Stimulated activated CD4-positive, alpha-beta T cell treated with anti-CD3 and anti-CD28 coated beads, Interleukin-2, amount 100 ng/mL, for 4 hours (primary cell): ENCODE results near the gene VWF.
A peak's percentile ranks its signal among the peaks of the same experiment; 100 is the strongest.
"Not testable (repeated sequence)": the region's sequence is repeated elsewhere in the genome, so short reads cannot be mapped to it uniquely, and the experiment has no call there.

Experiments
- DNase-seq: peaks from one replicate; pipeline ENCODE4 v3.0.0-alpha.2; 2020; ENCODE audit warnings: low read depth

Gene VWF

GRCh38 chr12:6032726-6033125 is 91.7 kb downstream of the VWF start:
- no peak for DNase-seq

GRCh38 chr12:6031001-6031400 is 93.5 kb downstream of the VWF start:
- DNase-seq = no peak

GRCh38 chr12:6030081-6030480 is 94.4 kb downstream of the VWF start:
- DNase-seq = no peak

GRCh38 chr12:6029401-6029800 is 95.1 kb downstream of the VWF start:
- DNase-seq = no peak

- DNase-seq = no peak
Observed at GRCh38 chr12:6026998-6027397, 97.5 kb downstream of the VWF start.

- DNase-seq = not testable (repeated sequence)
Observed at GRCh38 chr12:6025703-6026298, 98.7 kb downstream of the VWF start.

- DNase-seq = not testable (repeated sequence)
Observed at GRCh38 chr12:6024066-6024465, 100.4 kb downstream of the VWF start.

- DNase-seq = no peak
Observed at GRCh38 chr12:6020930-6021329, 103.5 kb downstream of the VWF start.

GRCh38 chr12:6020511-6020910 is 104.0 kb downstream of the VWF start:
- not testable (repeated sequence) for DNase-seq

- not testable (repeated sequence) for DNase-seq
Observed at GRCh38 chr12:6019256-6019655, 105.2 kb downstream of the VWF start.

GRCh38 chr12:6018265-6018664 is 106.2 kb downstream of the VWF start:
- DNase-seq = no peak

GRCh38 chr12:6016756-6017155 is 107.7 kb downstream of the VWF start:
- DNase-seq = no peak

- DNase-seq = not testable (repeated sequence)
Observed at GRCh38 chr12:6016004-6016403, 108.5 kb downstream of the VWF start.

- not testable (repeated sequence) for DNase-seq
Observed at GRCh38 chr12:6015271-6015670, 109.2 kb downstream of the VWF start.

GRCh38 chr12:6010631-6011350 is 113.7 kb downstream of the VWF start:
- DNase-seq = not testable (repeated sequence)

GRCh38 chr12:5997260-5997659 is 127.2 kb downstream of the VWF start:
- no peak for DNase-seq

GRCh38 chr12:5996459-5996858 is 128.0 kb downstream of the VWF start:
- DNase-seq = no peak

- DNase-seq = no peak
Observed at GRCh38 chr12:5989621-5990020, 134.8 kb downstream of the VWF start.

- peak; percentile 43 for DNase-seq
Observed at GRCh38 chr12:5988659-5989116, 135.8 kb downstream of the VWF start.

GRCh38 chr12:5988088-5988487 is 136.4 kb downstream of the VWF start:
- no peak for DNase-seq

- DNase-seq = no peak
Observed at GRCh38 chr12:5987573-5987972, 136.9 kb downstream of the VWF start.

GRCh38 chr12:5985471-5985870 is 139.0 kb downstream of the VWF start:
- no peak for DNase-seq

- DNase-seq = no peak
Observed at GRCh38 chr12:5984873-5985272, 139.6 kb downstream of the VWF start.

GRCh38 chr12:5982106-5982505 is 142.4 kb downstream of the VWF start:
- DNase-seq = no peak
